Left kidney (tissue), 2 donors: ENCODE data around the gene OCA2. TPM values are rescaled to one million over a fixed set of nuclear protein-coding genes. Genes with fewer than 3 reads are reported as not detected.

Experiments
- DNase-seq: peaks from one replicate; pipeline ENCODE4 v3.0.0-alpha.2; 2013
- polyA plus RNA-seq: library from polyadenylated mRNA; unstranded; fragments of 120-200 nt; gene quantifications from one replicate; pipeline ENCODE4 v1.2.1, GENCODE V29; 2013; ENCODE audit not compliant: insufficient read length

Gene OCA2
- polyA plus RNA-seq, 1 donor: 9.0 TPM

GRCh38 chr15:27817258-27817657 lies 281.9 kb downstream of the OCA2 start:
- DNase-seq: no peak

DNA sequence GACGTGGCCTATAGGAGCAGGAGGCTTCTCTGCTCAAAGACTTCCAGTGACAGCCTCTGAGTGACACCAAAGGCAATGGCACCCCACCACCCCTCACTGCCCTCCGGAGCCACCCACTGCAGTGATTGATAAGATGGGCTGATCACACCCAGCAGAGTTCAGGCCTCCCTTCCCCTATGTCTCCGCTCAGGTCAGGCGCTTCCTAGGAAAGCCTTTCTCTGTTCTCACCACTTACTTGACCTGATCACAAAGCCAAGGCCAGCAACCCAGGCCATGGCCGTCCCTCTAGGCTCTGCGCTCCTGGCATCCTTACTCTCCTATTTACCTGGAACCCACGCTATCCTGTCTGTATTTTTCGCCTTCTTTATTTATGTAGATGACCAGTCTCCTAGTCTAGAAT lies 282.3 kb downstream of the OCA2 start:
- no peak for DNase-seq

- no peak for DNase-seq
Measured at GRCh38 chr15:27815035-27815434, 284.1 kb downstream of the OCA2 start.

DNA sequence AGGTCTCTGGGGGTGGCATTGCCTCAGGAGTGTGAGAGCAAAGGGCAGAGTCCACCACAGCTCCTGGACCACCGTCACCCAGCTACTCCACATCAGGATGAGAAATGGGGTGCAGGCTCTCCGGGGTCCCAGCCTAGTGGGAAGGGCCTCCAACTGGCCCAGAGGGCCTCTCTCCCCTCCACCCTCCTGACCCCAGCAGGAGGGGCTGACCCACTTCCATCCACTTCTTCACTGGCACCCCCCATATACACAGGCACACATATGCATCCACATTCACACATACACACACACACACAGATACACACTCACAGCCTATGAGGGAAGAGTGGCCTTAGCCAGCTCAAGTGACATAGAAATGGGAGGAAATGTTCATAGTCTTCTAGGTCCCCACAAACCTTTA lies 286.0 kb downstream of the OCA2 start:
- no peak for DNase-seq

- no peak for DNase-seq
Measured at GRCh38 chr15:27808182-27808581, 290.9 kb downstream of the OCA2 start.

GRCh38 chr15:27807335-27807734 lies 291.8 kb downstream of the OCA2 start:
- DNase-seq: no peak

DNA sequence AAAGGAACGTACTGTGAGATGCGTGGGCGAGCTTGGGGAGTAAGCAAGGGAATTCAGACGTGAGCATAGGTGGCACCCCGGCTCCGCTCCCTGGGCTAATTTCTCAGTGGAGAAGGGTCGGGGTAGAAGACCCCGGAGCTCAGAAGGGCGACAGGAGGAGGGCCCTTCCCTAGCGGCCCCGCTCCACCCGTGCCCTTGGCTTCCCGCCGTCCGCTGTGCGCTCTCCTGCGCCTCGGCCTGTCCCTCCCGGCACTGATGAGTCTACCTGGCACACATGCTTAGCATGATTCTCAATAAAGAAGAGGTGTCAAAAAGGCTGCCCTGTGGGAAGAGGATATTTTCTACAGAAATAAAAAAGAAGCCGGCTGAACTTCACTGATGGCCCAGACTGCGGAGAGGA lies 292.7 kb downstream of the OCA2 start:
- no peak for DNase-seq

GRCh38 chr15:27805261-27806220 lies 293.6 kb downstream of the OCA2 start:
- no peak for DNase-seq

GRCh38 chr15:27804569-27805260 lies 294.4 kb downstream of the OCA2 start:
- no peak for DNase-seq

DNA sequence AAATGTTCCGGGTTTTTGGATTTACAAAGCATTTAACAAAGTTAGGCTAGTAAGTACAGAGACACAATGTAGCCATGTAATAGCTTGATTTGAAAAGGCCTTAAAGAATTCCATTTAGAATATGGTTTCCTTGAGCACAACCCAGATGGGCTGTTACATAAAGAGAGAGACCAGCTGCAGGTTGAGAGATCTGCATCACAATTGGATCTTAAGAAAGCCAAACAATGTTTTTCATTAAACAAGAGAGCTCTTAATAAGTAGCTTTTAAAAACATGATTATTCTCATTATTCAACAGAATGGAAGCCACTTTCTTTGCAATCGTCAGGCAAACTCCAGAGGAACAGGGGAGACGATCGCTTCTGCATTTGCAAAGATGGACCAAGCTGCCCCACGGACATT lies 300.3 kb downstream of the OCA2 start:
- no peak for DNase-seq

GRCh38 chr15:27797765-27798164 lies 301.4 kb downstream of the OCA2 start:
- no peak for DNase-seq

DNA sequence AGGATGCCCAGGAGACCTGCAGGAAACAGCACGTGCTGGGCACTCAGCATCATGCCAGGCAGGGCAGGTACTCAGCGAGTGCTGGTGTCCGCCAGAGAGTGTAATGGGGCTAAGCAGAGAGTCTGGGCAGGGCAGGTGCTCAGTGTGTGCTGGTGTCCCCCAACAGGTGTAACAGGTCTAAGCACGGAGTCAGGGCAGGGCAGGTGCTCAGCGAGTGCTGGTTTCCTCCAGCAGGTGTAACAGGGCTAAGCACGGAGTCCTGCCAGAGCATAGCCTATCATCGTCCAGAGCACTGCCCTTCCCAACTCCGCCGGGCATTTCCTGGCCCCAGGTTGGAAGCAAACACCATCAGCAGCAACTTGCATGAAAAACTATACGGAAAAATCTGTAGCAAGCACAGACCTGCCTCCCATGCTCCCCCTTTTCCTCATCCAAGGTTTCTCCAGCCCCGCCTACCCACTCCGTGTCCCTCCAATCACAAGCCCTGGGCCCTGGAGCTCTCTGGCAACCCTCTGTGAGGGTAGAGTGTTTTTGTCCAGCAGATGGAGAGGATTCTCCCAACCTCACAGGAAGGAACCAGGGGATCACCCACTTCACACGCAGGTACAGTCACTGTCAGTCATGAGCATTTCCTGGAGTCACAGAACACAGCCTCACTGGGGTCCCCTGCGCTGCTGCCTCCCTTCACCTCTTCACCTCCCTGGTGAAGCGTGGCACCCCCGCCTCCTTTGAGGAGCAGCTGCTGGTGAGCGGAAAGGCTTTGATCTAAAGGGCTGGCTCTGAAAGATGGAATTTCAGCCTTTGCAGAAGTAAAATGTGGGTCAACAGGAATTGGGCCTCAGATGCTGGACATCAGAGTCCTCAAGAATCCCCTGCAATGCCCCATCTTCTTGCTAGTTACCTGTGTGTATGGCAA lies 302.5 kb downstream of the OCA2 start:
- DNase-seq: no peak

GRCh38 chr15:27792756-27793264 lies 306.3 kb downstream of the OCA2 start:
- no peak for DNase-seq

DNA sequence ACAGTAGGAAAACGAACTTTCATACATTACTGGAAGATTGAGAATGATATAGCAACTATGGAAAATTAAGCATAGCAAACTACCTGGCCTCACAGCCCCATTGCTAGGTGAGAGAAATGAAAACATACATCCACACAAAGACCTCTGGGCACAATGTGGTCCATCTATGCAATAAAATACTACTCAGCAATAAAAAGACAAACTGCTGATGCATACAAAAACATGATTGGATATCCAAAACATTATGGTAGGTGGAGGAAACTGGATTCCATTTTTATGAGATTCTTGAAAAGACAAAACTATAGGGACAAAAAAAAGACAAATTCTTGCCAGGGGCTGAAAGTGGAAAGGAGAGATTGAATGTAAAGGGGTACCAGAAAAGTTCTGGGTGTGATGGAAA lies 308.8 kb downstream of the OCA2 start:
- no peak for DNase-seq

- no peak for DNase-seq
Measured at GRCh38 chr15:27787931-27788330, 311.2 kb downstream of the OCA2 start.

DNA sequence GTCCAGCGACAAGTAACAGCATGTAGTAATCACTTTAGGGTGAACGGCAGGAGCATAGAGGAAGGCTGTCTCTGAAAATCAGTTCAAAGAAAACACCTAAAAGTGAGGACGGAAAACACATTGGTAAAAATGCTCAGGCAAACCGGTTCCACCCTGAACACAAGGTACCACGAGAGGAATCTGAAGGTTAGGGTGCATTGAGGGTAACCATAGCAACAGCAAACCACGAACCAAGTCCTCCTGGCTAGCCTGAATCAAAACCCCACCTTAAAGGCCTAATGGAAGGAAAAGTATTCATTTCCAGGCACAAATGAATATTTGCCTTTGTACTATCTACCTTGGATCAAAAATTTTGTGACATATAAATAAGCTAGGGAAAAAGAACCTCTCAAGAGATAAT lies 315.0 kb downstream of the OCA2 start:
- no peak for DNase-seq

DNA sequence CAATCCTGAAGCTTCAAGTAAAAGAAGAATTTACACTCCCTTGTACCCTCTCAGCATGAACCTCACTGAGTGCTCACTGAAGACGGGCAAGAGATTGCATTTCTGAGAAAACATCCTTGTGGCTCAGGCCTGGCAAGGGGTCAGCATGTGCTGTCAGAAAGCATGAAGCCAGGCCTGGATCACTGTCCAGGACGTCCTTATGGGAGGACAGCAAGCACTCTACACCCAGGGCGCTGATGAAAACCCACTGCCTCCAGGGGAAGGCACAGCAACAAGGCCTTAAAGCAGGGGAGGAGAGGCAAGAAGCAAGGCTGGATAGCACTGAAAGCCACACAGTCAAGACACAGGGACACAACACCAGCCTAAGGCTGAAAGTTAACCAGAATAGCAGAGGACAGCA lies 315.4 kb downstream of the OCA2 start:
- no peak for DNase-seq

GRCh38 chr15:27782125-27782524 lies 317.0 kb downstream of the OCA2 start:
- DNase-seq: no peak

GRCh38 chr15:27776501-27776900 lies 322.6 kb downstream of the OCA2 start:
- DNase-seq: no peak

- no peak for DNase-seq
Measured at GRCh38 chr15:27774638-27775037, 324.5 kb downstream of the OCA2 start.

DNA sequence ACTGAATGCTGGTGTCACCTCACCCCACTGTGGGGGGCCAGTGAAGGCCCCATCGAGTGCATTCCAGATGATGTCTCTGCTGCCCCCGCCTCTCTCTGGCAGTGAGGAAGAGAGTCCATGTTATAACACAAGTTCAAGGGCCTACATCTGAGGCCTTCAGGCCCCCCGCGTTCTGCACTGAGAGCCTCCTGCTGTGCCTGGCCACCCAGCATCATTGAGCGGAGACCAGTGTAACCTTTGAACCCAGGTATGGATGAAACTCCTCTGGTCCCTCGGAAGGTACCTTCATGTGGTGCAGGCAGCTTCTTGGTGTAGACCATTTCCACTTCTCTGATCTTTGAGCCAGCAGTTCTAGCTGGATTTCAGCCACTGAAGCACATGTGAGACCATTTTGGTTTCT lies 324.9 kb downstream of the OCA2 start:
- no peak for DNase-seq

DNA sequence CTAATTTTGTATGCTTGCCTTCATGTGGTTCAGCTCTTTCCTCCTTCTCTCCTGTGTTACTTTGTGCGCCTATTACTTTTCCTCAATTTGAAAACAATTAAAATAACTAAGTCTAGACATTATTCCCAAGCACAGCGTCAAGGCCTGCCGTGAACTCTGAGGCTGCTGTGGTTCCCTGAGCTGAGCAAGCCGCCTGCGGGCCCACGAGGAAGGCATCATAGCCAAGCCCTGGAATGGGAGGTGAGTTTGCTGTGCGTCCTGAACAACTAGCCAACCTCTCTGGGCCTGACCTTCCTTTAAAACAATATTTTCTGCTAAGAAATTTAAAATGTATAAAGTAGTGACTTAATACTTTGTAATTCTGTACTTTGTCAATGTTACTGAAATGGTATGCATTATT lies 327.2 kb downstream of the OCA2 start:
- no peak for DNase-seq
